Measurements from ENCODE around the gene CBARP. TPM values are rescaled to one million over a fixed set of nuclear protein-coding genes. Genes with fewer than 3 reads are reported as not detected.

The CBARP gene
- polyA plus RNA-seq, 6 donors from 2014 or later = not detected

DNA sequence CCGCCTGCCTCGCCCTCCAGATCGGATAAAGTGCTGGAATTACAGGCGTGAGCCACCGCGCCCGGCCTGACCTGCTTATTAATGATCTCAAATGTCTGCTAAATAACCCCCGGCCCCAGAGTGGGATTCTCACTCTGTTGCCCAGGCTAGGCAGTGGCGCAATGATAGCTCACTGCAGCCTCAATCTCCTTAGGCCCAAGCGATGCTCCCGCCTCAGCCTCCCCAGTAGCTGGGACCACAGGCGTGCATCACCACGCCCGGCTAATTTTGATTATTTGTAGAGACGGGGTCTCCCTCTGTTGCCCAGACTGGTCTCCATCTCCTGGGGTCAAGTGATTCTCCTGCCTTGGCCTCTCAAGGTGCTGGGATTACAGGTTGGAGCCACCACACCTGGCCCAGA is 3.1 kb upstream of the CBARP start:
- DNase-seq (no peak), ATAC-seq (ENCODE audit: low read depth in 2 of 2) (no peak)
- no peaks in the 10 kb centered on the region for H3K9me3 Mint-ChIP-seq
- peak overlapping the region; percentile 82 to 96 (median 90) for H3K4me3 Mint-ChIP-seq
- peaks cover 21 to 42% (median 34%) of the 10 kb centered on the region in 3 donors for H3K4me1 Mint-ChIP-seq
- H3K36me3 Mint-ChIP-seq = no peaks in the 10 kb centered on the region
- H3K27me3 Mint-ChIP-seq = peaks cover 5 to 11% (median 9%) of the 10 kb centered on the region in 3 donors
- H3K27ac Mint-ChIP-seq = peak overlapping the region; percentile 94 to 100 (median 98)

GRCh38 chr19:1239796-1240737 is 2.3 kb upstream of the CBARP start:
- Mint-ChIP-seq H3K27me3 (peaks cover 5 to 11% (median 9%) of the 10 kb centered on the region in 3 donors), H3K27ac (peak overlapping the region; percentile 78 to 96 (median 94)), H3K36me3 (no peaks in the 10 kb centered on the region), H3K4me1 (peaks cover 21 to 42% (median 34%) of the 10 kb centered on the region in 3 donors), H3K4me3 (peak overlapping the region; percentile 54 to 90 (median 81)), H3K9me3 (no peaks in the 10 kb centered on the region)
- ATAC-seq (ENCODE audit: low read depth in 2 of 2) = peak; percentile 61 to 66
- peak; percentile 97 for DNase-seq

GRCh38 chr19:1239420-1239795 is 1.6 kb upstream of the CBARP start:
- H3K4me3 Mint-ChIP-seq = peak overlapping the region in 7 of 8 donors; percentile 55 to 92 (median 82)
- H3K27me3 Mint-ChIP-seq = peaks cover 5 to 11% (median 9%) of the 10 kb centered on the region in 3 donors
- no peak for ATAC-seq (ENCODE audit: low read depth in 2 of 2)
- DNase-seq = no peak
- H3K27ac Mint-ChIP-seq = peak overlapping the region; percentile 76 to 96 (median 94)
- H3K4me1 Mint-ChIP-seq = peaks cover 17 to 37% (median 28%) of the 10 kb centered on the region in 3 donors
- H3K36me3 Mint-ChIP-seq = no peaks in the 10 kb centered on the region
- H3K9me3 Mint-ChIP-seq = no peaks in the 10 kb centered on the region

- H3K27ac Mint-ChIP-seq = peak overlapping the region; percentile 76 to 96 (median 94)
- peaks cover 5 to 11% (median 9%) of the 10 kb centered on the region in 3 donors for H3K27me3 Mint-ChIP-seq
- peak overlapping the region; percentile 79 to 92 (median 85) for H3K4me3 Mint-ChIP-seq
- no peaks in the 10 kb centered on the region for H3K9me3 Mint-ChIP-seq
- H3K4me1 Mint-ChIP-seq = peaks cover 17 to 37% (median 27%) of the 10 kb centered on the region in 3 donors
- ATAC-seq (ENCODE audit: low read depth in 2 of 2) = no peak
- no peak for DNase-seq
- H3K36me3 Mint-ChIP-seq = no peaks in the 10 kb centered on the region
Measured at GRCh38 chr19:1238369-1239303, 831 bp upstream of the CBARP start.

GRCh38 chr19:1237027-1237659 is 662 bp downstream of the CBARP start:
- H3K9me3 Mint-ChIP-seq = no peaks in the 10 kb centered on the region
- H3K27ac Mint-ChIP-seq = no peak overlapping the region
- H3K4me3 Mint-ChIP-seq = peak overlapping the region in 5 of 8 donors; percentile 29 to 65 (median 45)
- no peak for ATAC-seq (ENCODE audit: low read depth in 2 of 2)
- DNase-seq = no peak
- H3K36me3 Mint-ChIP-seq = no peaks in the 10 kb centered on the region
- H3K27me3 Mint-ChIP-seq = peaks cover 5 to 11% (median 9%) of the 10 kb centered on the region in 3 donors
- H3K4me1 Mint-ChIP-seq = peaks cover 14 to 26% (median 23%) of the 10 kb centered on the region in 3 donors

GRCh38 chr19:1236576-1236975 is 1.2 kb downstream of the CBARP start:
- Mint-ChIP-seq H3K27ac (no peak overlapping the region), H3K36me3 (no peaks in the 10 kb centered on the region), H3K9me3 (no peaks in the 10 kb centered on the region), H3K27me3 (peaks cover 5 to 11% (median 9%) of the 10 kb centered on the region in 3 donors), H3K4me3 (peak overlapping the region in 2 of 8 donors; percentile 50 to 66), H3K4me1 (peaks cover 12 to 23% (median 20%) of the 10 kb centered on the region in 3 donors)
- DNase-seq (no peak), ATAC-seq (ENCODE audit: low read depth in 2 of 2) (no peak)

- H3K27me3 Mint-ChIP-seq = peaks cover 5 to 11% (median 9%) of the 10 kb centered on the region in 3 donors
- H3K4me3 Mint-ChIP-seq = peak overlapping the region in 3 of 8 donors; percentile 50 to 78 (median 66)
- H3K27ac Mint-ChIP-seq = peak overlapping the region in 2 of 6 donors; percentile 51 to 53
- no peaks in the 10 kb centered on the region for H3K9me3 Mint-ChIP-seq
- H3K36me3 Mint-ChIP-seq = no peaks in the 10 kb centered on the region
- ATAC-seq (ENCODE audit: low read depth in 2 of 2) (no peak), DNase-seq (no peak)
- H3K4me1 Mint-ChIP-seq = peaks cover 9 to 16% (median 16%) of the 10 kb centered on the region in 3 donors
Measured at GRCh38 chr19:1235625-1236538, 1.9 kb downstream of the CBARP start.

GRCh38 chr19:1234955-1235380 is 2.8 kb downstream of the CBARP start:
- Mint-ChIP-seq H3K4me3 (peak overlapping the region in 1 of 8 donors; percentile 16), H3K27ac (no peak overlapping the region)

GRCh38 chr19:1234051-1234954 is 3.5 kb downstream of the CBARP start:
- Mint-ChIP-seq H3K36me3 (no peaks in the 10 kb centered on the region), H3K27ac (no peak overlapping the region), H3K4me1 (peaks cover 9 to 12% (median 12%) of the 10 kb centered on the region in 3 donors), H3K27me3 (peaks cover 5 to 11% (median 9%) of the 10 kb centered on the region in 3 donors), H3K4me3 (peak overlapping the region in 1 of 8 donors; percentile 16), H3K9me3 (no peaks in the 10 kb centered on the region)
- ATAC-seq (ENCODE audit: low read depth in 2 of 2) = no peak
- DNase-seq = no peak

More at GRCh38 chr19:1234955-1235380, 2.8 kb downstream of the CBARP start:
- DNase-seq = no peak
- Mint-ChIP-seq H3K27me3 (peaks cover 5 to 11% (median 9%) of the 10 kb centered on the region in 3 donors), H3K36me3 (no peaks in the 10 kb centered on the region), H3K9me3 (no peaks in the 10 kb centered on the region), H3K4me1 (peaks cover 9 to 16% (median 14%) of the 10 kb centered on the region in 3 donors)
- no peak for ATAC-seq (ENCODE audit: low read depth in 2 of 2)

DNA sequence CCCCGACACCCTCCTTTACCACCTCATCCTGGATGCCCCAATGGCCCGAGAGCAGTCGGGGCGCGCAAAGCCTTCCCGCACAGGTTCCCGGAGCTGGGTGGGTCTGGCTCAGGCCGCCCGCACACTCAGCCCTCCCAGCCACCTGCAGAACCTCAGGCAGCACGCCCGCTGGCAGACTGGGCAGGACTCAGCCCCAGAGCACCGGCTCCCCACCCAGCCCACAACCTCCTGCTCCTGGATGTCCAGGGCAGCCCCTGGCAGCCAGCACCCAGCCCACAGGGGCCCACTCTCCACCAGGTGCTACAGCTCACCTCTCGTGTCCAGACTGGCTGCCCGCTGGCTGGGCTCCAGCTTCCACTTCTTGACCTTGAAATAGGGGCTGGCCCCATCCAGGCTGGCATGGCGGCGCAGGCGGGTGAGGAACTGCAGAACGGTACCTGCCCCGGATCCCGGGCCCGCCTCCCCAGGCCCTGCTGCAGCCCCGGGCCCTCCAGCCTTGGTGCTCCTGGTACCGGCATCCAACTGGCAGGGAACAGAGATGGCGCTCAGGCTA is 4.6 kb downstream of the CBARP start:
- DNase-seq (no peak), ATAC-seq (ENCODE audit: low read depth in 2 of 2) (no peak)
- Mint-ChIP-seq H3K9me3 (no peaks in the 10 kb centered on the region), H3K4me1 (peaks cover under 1 to 1% (median under 1%) of the 10 kb centered on the region in 3 donors), H3K27me3 (peaks cover 0 to 2% (median 1%) of the 10 kb centered on the region in 3 donors), H3K27ac (no peak overlapping the region), H3K4me3 (no peak overlapping the region), H3K36me3 (no peaks in the 10 kb centered on the region)

- Mint-ChIP-seq H3K27me3 (no peaks in the 10 kb centered on the region), H3K27ac (peak overlapping the region in 1 of 6 donors; percentile 82), H3K36me3 (no peaks in the 10 kb centered on the region), H3K9me3 (no peaks in the 10 kb centered on the region), H3K4me3 (peak overlapping the region in 1 of 8 donors; percentile 21), H3K4me1 (no peaks in the 10 kb centered on the region)
- no peak for DNase-seq
- no peak for ATAC-seq (ENCODE audit: low read depth in 2 of 2)
Measured at GRCh38 chr19:1232652-1233072, 5.1 kb downstream of the CBARP start.

Measured in naive B cell (primary cell).